ENCODE measurements around the gene SCO2.

Gene SCO2

DNA sequence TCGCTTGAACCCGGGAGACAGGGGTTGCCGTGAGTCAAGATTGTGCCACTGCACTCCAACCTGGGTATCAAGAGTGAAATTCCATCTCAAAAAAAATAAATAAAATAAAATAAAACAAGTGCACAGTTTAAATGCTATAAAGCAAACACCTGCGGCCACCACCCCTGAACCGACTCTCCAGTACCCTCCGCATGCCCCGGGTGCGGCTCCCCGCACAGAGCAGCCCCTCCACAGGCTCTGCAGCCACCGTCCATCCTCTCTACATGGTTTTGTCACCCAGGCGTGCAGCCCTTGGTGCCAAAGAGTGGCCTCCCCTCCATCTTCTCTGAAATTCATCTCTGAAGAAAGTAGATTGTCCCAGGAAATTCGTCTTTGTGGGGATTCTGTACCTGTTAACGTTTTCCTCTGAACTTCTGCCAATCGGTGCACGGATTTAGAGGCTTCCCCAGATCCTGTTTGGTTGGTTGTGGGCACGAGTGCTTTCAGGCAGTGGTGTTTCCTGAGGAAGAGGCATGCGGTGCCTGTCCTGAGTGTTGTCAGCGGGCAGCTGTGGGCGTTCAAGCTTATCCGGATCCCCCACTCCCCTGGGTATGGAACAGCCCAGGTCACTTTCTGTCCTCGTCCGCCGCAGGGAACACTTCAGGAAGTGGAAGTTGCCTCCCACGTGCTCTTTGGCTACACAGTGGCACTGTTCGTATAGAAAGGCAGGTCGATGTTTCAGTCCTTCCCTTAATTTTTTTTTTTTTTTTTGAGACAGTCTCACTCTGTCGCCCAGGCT is 34.7 kb downstream of the SCO2 start:
- DNase-seq, result no peak
- Mint-ChIP-seq H3K9me3 (no peaks in the 10 kb centered on the region), H3K4me3 (peak overlapping the region; percentile 15), H3K36me3 (ENCODE audit: low read depth) (no peaks in the 10 kb centered on the region), H3K27me3 (ENCODE audit: low read depth, poor library complexity) (peaks cover 10% of the 10 kb centered on the region), H3K27ac (peak overlapping the region; percentile 39), H3K4me1 (peaks cover 22% of the 10 kb centered on the region)
- TF ChIP-seq, protein P1, sequence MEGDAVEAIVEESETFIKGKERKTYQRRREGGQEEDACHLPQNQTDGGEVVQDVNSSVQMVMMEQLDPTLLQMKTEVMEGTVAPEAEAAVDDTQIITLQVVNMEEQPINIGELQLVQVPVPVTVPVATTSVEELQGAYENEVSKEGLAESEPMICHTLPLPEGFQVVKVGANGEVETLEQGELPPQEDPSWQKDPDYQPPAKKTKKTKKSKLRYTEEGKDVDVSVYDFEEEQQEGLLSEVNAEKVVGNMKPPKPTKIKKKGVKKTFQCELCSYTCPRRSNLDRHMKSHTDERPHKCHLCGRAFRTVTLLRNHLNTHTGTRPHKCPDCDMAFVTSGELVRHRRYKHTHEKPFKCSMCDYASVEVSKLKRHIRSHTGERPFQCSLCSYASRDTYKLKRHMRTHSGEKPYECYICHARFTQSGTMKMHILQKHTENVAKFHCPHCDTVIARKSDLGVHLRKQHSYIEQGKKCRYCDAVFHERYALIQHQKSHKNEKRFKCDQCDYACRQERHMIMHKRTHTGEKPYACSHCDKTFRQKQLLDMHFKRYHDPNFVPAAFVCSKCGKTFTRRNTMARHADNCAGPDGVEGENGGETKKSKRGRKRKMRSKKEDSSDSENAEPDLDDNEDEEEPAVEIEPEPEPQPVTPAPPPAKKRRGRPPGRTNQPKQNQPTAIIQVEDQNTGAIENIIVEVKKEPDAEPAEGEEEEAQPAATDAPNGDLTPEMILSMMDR (IDR thresholded peaks at IDR 0.05), result no peak

DNA sequence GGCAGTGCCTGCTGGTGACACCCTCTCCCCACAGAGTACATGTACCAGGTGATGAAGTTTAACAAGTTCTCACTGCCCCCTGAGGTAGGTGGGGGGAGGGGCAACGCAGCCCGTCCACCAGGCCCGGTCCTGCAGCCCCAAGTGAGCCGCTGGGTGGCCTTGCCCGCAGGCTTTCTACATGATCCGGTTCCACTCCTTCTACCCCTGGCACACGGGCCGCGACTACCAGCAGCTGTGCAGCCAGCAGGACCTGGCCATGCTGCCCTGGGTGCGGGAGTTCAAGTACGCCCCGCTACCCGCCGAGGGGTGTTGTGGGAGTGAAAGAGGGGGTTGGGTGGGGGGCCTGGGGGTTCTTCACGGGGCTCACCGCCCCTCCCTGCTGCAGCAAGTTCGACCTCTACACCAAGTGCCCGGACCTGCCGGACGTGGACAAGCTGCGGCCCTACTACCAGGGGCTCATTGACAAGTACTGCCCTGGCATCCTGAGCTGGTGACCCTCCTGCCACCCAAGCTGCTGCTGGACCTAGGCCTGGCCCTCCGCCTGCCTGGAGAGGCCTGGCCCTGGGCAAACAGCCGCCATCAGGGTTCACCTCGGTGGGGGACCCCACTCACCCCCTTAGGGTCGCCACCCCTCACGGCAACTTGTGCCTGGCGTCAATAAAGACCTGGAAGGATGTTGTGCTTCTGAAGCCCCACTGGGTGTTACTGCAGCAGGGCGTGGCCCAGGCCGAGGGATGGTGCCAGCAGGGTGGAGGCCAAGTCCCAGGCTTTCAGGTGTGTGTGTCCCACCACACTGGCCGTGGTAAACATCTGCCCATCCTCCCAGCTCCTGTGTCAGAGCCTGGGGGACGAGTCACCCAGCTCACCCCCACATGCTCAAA is 35.8 kb downstream of the SCO2 start:
- Mint-ChIP-seq H3K4me3 (no peak overlapping the region), H3K27ac (no peak overlapping the region)
- DNase-seq, result no peak

DNA sequence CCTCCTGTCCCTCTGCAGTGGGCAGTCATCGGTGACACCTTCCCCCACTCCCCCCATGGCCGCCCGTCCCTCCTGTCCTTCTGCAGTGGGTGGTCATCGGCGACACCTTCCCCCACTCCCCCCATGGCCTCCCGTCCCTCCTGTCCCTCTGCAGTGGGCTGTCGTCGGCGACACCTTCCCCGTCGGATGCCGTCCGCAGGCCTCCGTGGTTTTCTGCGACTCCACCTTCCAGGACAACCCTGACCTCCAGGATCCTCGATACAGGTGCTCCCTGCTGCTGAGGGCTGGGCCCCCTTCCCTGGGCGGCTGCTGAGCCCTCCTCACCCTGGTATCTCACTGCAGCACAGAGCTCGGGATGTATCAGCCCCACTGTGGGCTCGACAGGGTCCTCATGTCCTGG is 36.5 kb downstream of the SCO2 start:
- no peak overlapping the region for H3K27ac Mint-ChIP-seq
- H3K27me3 Mint-ChIP-seq (ENCODE audit: low read depth, poor library complexity), result peaks cover 10% of the 10 kb centered on the region
- H3K36me3 Mint-ChIP-seq (ENCODE audit: low read depth), result no peaks in the 10 kb centered on the region
- TF ChIP-seq, protein P1 (IDR thresholded peaks at IDR 0.05), result no peak
- H3K9me3 Mint-ChIP-seq, result no peaks in the 10 kb centered on the region
- no peak overlapping the region for H3K4me3 Mint-ChIP-seq
- no peak for DNase-seq
- peaks cover 34% of the 10 kb centered on the region for H3K4me1 Mint-ChIP-seq

More for the DNA sequence above, 35.8 kb downstream of the SCO2 start:
- TF ChIP-seq, protein P1 (IDR thresholded peaks at IDR 0.05), result no peak
- Mint-ChIP-seq H3K9me3 (no peaks in the 10 kb centered on the region), H3K27me3 (ENCODE audit: low read depth, poor library complexity) (peaks cover 14% of the 10 kb centered on the region), H3K4me1 (peaks cover 29% of the 10 kb centered on the region), H3K36me3 (ENCODE audit: low read depth) (no peaks in the 10 kb centered on the region)

DNA sequence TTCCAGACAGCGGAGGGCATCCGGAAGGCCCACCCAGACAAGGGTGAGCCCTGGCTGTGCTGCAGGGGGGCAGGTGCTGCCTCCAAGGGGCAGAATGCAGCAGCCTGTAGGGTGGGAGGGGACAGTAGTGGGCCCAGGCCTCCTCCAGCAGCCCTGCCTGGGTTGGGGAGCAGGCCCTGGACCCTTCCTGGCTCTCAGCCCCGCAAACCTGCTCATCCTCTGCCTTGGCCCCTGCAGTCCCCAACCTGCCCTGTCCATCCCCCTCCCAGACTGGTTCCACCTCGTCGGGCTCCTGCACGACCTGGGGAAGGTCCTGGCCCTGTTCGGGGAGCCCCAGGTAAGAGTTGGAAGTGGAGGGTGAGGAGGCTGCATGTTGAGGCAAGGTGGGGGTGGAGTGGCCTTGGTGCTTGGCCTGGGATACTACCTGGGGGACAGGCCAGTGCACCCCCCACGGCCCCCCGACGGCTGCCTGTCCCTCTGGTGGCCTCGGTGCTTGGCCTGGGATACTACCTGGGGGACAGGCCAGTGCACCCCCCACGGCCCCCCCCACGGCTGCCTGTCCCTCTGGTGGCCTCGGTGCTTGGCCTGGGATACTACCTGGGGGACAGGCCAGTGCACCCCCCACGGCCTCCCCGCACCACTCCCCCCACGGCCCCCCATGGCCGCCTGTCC is 37.3 kb downstream of the SCO2 start:
- Mint-ChIP-seq H3K4me1 (peaks cover 35% of the 10 kb centered on the region), H3K36me3 (ENCODE audit: low read depth) (no peaks in the 10 kb centered on the region), H3K27ac (no peak overlapping the region), H3K27me3 (ENCODE audit: low read depth, poor library complexity) (peaks cover 10% of the 10 kb centered on the region), H3K4me3 (no peak overlapping the region), H3K9me3 (no peaks in the 10 kb centered on the region)
- TF ChIP-seq, protein P1 (IDR thresholded peaks at IDR 0.05), result no peak
- DNase-seq, result no peak

DNA sequence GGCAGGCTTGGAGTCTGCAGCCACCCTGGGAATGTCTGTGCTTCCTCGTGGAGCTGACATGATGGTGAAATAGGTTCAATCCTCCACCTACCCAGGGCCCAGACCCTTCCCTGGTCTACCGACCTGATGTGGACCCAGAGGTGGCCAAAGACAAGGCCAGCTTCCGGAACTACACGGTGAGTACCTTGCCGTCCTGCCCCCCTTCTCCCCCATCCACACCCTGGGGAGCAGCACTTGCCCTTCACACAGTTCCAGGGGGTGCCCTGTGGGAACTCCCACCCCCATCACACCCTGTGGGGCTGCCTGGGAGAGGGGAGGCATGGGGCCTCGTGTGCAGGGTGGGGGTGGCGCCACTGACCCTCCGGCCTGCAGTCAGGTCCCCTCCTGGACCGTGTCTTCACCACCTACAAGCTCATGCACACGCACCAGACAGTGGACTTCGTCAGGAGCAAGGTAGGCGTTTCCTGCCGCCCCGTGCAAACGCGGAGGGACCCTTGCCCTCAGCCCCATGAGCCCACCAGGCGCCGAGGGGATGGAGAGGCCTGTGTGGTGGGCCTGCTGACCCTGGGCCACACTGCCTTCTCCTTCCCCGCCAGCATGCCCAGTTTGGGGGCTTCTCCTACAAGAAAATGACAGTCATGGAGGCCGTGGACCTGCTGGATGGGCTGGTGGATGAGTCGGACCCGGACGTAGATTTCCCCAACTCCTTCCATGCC is 38.0 kb downstream of the SCO2 start:
- Mint-ChIP-seq H3K27me3 (ENCODE audit: low read depth, poor library complexity) (peaks cover 10% of the 10 kb centered on the region), H3K4me1 (peaks cover 35% of the 10 kb centered on the region), H3K27ac (no peak overlapping the region), H3K9me3 (no peaks in the 10 kb centered on the region), H3K4me3 (no peak overlapping the region), H3K36me3 (ENCODE audit: low read depth) (no peaks in the 10 kb centered on the region)
- DNase-seq, result no peak
- TF ChIP-seq, protein P1 (IDR thresholded peaks at IDR 0.05), result no peak
